GM21576 (cell line): ENCODE measurements around the gene HNRNPC.
"Not testable (repeated sequence)": the region's sequence is repeated elsewhere in the genome, so short reads cannot be mapped to it uniquely, and the experiment has no call there.

Experiments
- ATAC-seq: cut with Tn5 transposase; IDR thresholded peaks from one replicate; pipeline ENCODE4 v1.9.1; 2021; ENCODE audit warnings: mild to moderate bottlenecking, moderate library complexity; ENCODE audit not compliant: unreplicated experiment

Gene HNRNPC

GRCh38 chr14:21248338-21248737 lies 20.9 kb downstream of the HNRNPC start:
- ATAC-seq = no peak

- no peak for ATAC-seq
These were observed 23.4 kb downstream of the HNRNPC start for GRCh38 chr14:21245813-21246212.

DNA sequence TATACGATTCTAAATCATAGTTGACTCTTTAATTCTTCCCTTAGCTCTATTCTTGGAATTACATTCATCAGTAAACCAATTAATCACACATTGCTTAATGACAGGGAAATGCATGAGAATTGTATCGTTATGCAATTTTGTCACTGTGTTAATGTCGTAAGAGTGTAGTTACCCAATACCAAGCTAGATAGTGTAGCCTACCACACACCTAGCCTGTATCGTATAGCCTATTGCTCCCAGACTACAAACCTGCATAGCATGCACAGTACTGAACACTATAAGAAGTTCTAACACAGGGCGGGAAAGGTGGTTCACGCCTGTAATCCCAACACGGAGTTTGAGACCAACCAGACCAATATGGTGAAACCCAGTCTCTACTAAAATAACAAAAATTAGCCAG lies 24.7 kb downstream of the HNRNPC start:
- no peak for ATAC-seq

- ATAC-seq = no peak
These were observed 27.9 kb downstream of the HNRNPC start for GRCh38 chr14:21241218-21241819.

DNA sequence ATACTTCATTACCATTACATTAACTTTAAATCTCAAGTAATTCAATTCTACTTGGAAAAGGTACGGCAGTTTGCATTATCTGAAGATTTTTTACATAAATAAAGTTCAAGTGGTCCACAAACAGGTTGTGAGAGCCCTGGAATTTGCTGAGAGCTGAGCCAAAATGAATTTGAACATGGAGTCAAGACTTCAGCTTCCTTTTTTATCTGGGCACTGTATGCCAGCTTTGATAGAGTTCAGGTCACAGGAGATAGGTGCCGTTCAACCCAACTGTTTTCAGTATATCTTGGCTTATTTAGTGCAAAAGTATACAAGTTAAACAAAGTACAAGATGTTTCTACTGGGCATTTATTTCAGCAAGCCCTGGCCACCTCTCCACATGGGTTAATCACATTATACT lies 28.8 kb downstream of the HNRNPC start:
- no peak for ATAC-seq

DNA sequence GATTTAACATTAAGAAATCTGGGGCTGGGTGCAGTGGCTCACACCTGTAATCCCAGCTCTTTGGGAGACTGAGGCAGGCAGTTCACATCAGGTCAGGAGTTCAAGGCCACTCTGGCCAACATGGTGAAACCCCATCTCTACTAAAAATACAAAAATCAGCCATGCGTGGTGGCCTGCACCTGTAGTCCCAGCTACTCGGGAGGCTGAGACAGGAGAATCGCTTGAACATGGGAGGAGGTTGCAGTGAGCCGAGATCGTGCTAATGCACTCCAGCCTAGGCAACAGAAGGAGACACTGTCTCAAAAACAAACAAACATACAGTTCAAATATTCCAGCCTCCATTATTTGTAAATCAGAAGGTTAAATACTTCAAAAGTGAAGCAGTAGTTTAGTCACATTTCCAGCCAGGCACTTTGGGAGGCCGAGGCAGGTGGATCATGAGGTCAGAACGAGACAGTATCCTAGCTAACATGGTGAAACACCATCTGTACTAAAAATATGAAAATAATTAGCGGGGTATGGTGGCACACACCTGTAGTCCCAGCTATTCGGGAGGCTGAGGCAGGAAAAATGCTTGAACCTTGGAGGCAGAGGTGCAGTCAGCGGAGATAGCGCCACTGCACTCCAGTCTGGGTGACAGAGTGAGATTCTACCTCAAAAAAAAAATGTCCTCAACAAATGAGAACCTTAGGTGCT lies 30.3 kb downstream of the HNRNPC start:
- no peak for ATAC-seq

DNA sequence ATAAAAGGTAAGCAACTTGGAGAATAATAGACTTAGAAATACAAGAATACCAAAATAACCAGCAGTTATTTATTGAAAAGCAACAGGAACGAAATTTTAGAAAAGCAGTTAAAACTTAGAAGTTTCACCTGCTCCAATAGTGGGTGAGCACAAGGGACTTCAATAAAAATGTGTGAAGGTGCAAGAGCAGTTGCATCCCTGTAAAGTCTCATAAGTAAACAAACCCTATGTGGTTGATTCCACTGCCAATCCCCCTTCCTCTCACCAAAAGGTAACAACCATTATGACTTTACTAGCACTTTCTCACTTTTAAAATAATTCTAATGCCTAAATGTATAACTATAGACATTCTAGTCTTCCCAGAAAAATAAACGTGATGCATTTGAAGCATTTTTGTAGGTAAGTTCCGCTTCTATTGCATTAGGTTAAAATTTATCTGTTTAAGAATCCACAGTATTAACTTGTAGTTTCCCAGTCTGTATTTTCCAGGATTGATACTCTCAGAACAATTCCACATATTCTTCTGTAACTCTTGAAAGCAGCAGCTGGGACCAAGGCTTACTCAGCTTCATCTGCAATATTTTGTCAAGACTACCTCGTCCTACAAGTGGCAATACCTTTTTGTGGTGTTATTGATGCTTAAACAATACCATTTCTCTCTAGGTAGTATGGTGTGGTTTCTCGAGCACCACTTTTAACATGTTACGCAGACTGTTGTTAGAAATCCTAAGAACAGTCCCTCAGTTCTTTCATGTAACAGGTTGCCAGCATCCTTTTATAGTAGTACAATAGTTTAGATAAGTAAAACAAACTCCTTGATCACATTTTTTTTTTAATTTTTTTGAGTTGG lies 32.1 kb downstream of the HNRNPC start:
- no peak for ATAC-seq

DNA sequence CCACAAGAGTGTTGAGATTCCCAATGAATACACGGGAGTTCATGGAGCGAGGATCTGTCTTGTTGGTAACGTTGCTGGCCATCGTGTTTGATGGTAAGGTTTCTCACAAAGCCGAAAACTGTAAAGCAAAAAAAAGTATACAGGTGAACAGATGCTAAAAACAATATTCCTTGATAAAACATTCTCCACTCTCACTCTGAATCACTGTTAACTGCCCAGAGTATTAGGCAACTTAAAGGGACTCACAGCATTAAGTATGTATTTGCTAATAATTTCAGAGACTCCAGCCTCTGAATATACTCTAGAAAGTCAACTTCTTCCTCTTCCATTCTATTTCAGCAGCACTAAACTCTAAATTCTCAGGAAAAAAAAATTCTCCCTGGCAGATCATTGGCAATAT lies 35.1 kb downstream of the HNRNPC start:
- no peak for ATAC-seq

GRCh38 chr14:21233457-21234076 lies 35.7 kb downstream of the HNRNPC start:
- ATAC-seq = no peak

GRCh38 chr14:21231020-21231652 lies 38.1 kb downstream of the HNRNPC start:
- ATAC-seq = no peak

DNA sequence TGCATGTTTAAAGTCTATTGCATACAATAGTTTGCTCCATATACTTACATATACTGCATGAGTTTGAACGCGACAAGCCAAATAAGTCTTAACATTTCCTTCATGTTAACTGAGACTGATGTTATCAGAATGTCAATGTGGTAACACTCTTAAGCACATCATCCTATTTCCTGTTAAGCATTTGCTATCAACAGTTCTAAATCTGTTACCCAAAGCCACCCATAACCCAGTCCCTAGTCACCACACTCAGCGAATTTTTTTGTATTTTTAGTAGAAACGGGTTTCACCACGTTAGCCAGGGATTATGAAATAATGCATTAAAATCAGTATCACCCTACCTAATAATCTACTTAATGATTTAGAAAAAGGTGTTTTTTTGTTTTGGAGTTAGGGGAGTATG lies 39.4 kb downstream of the HNRNPC start:
- no peak for ATAC-seq

GRCh38 chr14:21227981-21228380 lies 41.3 kb downstream of the HNRNPC start:
- ATAC-seq = no peak

DNA sequence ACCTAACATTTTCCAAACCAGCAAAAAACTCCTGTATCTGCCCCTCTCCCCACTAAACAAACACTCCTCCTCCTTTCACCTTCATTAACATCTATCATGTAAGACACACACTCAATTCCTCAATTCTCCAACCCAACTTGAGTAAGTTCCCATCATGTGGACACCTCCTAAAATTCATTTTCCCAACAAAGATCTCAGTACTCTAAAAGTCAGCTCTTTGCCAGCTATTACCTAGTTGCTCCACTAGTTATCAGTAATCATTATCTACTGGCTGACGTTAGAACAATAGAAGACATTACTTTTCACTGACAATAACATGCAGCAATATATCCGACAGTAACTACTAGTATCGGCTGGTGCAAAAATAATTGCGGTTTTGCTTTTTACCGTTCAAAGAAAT lies 42.1 kb downstream of the HNRNPC start:
- ATAC-seq = no peak

DNA sequence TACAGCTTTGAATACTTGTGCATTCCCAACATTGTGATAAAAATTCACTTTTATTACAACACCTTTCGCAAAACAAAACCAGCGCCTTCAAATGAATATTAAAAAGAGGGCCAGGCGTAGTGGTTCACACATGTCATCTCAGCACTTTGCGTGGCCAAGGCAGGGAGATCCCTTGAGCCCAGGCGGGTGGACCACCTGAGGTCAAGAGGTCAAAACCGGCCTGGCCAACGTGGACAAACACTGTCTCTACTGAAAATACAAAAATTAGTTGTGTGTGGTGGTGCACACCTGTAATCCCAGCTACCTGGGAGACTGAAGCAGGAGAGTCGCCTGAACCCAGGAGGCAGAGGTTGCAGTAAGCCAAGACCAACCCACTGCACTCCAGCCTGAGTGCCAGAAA lies 42.8 kb downstream of the HNRNPC start:
- ATAC-seq = no peak

- not testable (repeated sequence) for ATAC-seq
These were observed 44.1 kb downstream of the HNRNPC start for GRCh38 chr14:21225164-21225563.

DNA sequence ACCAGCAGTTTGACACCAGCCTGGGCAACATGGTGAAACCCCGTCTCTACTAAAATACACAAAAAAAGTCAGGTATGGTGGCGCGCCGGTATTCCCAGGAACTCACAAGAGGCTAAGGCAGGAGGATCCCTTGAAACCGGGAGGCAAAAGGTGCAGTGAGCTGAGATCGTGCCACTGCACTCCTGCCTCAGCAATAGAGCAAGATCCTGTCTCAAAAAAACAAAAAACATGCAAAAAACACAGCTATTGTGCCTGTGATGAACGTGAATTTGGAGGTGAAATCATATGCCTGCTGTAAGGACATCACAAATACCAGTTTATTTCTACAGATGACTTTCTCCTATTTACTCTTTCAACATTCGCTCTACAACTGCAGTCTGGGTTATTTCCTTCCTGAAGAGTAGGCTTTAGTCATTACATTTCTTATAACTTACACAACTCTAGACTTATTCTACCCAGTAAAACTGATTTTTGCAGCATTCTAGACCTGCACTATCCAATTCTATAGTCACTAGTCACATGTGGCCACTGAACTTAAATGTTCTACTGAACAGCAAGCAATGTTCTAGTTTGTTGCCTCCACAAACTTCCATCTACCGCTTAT lies 48.3 kb downstream of the HNRNPC start:
- no peak for ATAC-seq

DNA sequence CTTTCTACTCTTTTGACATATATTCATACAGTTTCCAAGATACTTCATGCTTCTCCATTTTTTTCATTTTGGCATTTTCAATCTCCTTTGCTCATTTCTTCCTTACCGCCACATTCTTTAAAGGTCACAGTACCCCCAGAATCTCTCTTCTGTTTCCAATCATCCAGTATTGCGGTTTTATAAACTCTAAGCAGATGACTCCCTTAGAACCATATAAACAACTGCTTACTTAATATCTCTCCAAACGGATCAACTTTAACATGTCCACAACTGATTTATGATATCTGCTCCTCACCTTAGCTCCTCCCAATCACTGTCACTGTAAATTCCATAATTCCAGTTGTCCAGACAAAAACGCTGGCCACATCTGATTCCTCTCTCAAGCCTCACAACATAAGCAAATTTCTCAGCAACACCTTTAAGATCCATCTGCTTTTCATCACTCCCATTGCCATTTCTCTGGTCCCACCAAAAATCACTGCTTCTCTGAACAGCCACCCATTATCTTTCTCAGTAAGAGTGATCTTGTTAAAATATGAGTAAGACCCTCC lies 49.6 kb downstream of the HNRNPC start:
- no peak for ATAC-seq

DNA sequence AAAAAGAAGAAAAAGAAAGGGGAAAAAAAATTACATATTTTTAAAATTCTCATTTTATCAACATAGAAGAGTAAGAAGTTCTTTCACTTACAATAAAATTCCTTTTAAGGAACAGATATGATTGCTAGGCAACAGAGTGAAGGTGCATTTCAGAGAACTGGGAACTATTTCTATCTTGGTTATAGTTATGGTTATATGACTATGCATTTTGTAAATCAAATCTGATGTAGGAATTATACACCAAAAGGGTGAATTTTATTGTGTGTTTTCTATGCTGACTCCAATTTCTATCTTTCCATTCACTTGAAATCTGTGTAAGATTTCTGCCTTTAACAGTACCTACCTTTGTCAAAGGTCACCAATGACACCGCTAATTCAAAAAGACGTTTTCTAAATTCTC lies 50.1 kb downstream of the HNRNPC start:
- ATAC-seq = no peak

- no peak for ATAC-seq
These were observed 53.4 kb downstream of the HNRNPC start for GRCh38 chr14:21215879-21216251.

DNA sequence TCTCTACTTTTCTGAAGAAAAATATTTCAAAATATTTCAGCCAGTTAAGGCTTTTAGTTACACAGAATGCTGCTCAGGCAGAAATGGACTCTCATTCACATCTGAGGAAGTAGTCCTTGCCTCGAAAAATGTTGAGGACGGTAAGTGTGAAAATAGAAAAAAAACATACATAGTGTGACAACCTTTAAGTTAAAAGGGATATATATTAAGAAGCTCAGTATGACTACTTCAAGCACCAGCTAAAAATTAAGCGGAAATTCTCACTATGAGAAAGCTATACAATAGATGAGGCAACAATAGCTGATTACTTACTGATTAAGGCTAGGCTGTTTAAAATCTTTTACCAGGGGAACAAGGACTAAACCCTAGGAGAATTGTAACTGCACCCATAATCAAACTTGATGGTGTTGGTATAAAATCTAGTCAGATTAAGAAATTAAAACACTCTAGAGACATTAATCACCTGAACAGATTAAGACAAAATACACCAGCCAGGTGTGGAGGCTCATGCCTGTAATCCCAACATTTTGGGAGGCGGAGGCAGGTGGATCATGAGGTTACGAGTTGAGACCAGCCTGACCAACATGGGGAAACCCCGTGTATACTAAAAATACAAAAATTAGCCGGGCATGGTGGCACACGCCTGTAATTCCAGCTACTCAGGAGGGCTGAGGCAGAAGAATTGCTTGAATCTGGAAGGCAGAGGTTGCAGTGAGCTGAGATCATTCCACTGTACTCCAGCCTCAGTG lies 53.9 kb downstream of the HNRNPC start:
- ATAC-seq = no peak
